Adrenal gland (tissue), 12 donors: ENCODE data around the gene TERB1. TPM values are rescaled to one million over a fixed set of nuclear protein-coding genes. Genes with fewer than 3 reads are reported as not detected.

ENCODE experiments used
- DNase-seq, 7 donors: peaks; one replicate each; pipeline ENCODE4 v3.0.0-alpha.2; 2019 to 2020
- H3K27ac ChIP-seq, 5 donors: fragments of 200-600 bp; sonication (generic) in 4 of 5; 1 replicate in 3 of 5; 2 replicates in 2 of 5; pipeline versions ENCODE4 v1.5.1 to v1.8.0; 2016 to 2020; ENCODE audit warnings: mild to moderate bottlenecking in 1 of 5
- H3K27me3 ChIP-seq: fragments of 200-600 bp; 2 replicates; pipeline ENCODE4 v1.8.0; 2021
- H3K36me3 ChIP-seq, 2 donors: fragments of 200-600 bp; replicated peaks in 1 of 2; 1 replicate in 1 of 2; 2 replicates in 1 of 2; pipeline versions ENCODE4 v1.5.1 to v1.8.0; 2018 to 2022
- H3K4me1 ChIP-seq, 2 donors: fragments of 200-600 bp; replicated peaks in 1 of 2; 1 replicate in 1 of 2; 2 replicates in 1 of 2; pipeline versions ENCODE4 v1.5.1 to v1.8.0; 2018 to 2021
- H3K4me3 ChIP-seq, 4 donors: fragments of 200-600 bp; sonication (generic) in 3 of 4; one replicate each; pipeline ENCODE4 v1.5.1; 2016 to 2018
- H3K9me3 ChIP-seq, 3 donors: fragments of 200-600 bp; sonication (generic) in 1 of 3; replicated peaks in 1 of 3; 1 replicate in 2 of 3; 2 replicates in 1 of 3; pipeline versions ENCODE4 v1.5.1 to v1.8.0; 2016 to 2021
- CTCF ChIP-seq, 6 experiments: fragments of 450-650 bp in 4 of 6; fragments of 200-600 bp in 2 of 6; sonication (generic) in 1 of 6; IDR thresholded peaks; 1 replicate in 5 of 6; 2 replicates in 1 of 6; pipeline versions ENCODE4 v1.5.1 to v1.8.0; 2016 to 2021; ENCODE audit warnings: antibody characterized with exemption in 6 of 6, mild to moderate bottlenecking in 2 of 6, moderate library complexity in 1 of 6
- POLR2A ChIP-seq, 2 donors: fragments of 450-650 bp; IDR thresholded peaks; one replicate each; pipeline ENCODE4 v1.6.1; 2017; ENCODE audit warnings: antibody characterized with exemption in 2 of 2, mild to moderate bottlenecking in 2 of 2, moderate library complexity in 1 of 2
- WGBS, 4 donors: extraction: QIAGEN DNeasy Blood & Tissue Kit in 2 of 4; methylation state at CpG; one replicate each; pipeline versions ENCODE4 v1.1.5 to v1.1.7; 2013 to 2017; 5-methylcytosine and 5-hydroxymethylcytosine counted together
- intact Hi-C, 2 donors: fragments of 100-400 bp; cut with DNase I; formaldehyde crosslinking; loops; one replicate each; pipeline versions ENCODE4 v1.14.1 to v1.15.0; 2022 to 2023
- polyA plus RNA-seq, 3 donors: library from polyadenylated mRNA; stranded (reverse); fragments of 200-250 nt in 2 of 3; fragments of 350-450 nt in 1 of 3; fragmentation: Illumina TruSeq in 1 of 3; extraction: RNeasy Lipid Tissue Mini Kit (QIAGEN cat#74804) in 1 of 3; gene quantifications; one replicate each; pipeline ENCODE4 v1.2.3, GENCODE V29; 2013 to 2014
- total RNA-seq, 9 donors: library from RNA; depleted of rRNA in 4 of 9; stranded (reverse); fragments of >200 nt in 4 of 9; fragments of 120-200 nt in 1 of 9; fragmentation: NEBNext Ultra II Directional in 1 of 9; extraction: Animal tissue kit (Norgen Biotek cat#: 25700) in 1 of 9; gene quantifications; one replicate each; pipeline versions ENCODE4 v1.1.0 to v1.2.4, GENCODE V29; 2013 to 2023
- donor health status: healthy with polysubstance abuse.
- donor health status: Bipolar disorder and iron deficiency.
- donor health status: DM: yes; HTN: yes; CAD: no.
- donor health status: DM: no; HTN: no; CAD: no.
- donor health status: DM: no; HTN: no; CAD: no.
- donor health status: DM: yes; HTN: yes; CAD: no.

Gene TERB1
- total and polyA plus RNA-seq, 12 donors: 0.06 TPM; not detected in 11

GRCh38 chr16:66843191-66843590, 41.8 kb upstream of the TERB1 start:
- TF ChIP-seq CTCF (IDR thresholded peaks at IDR 0.05) (no peak), POLR2A (IDR thresholded peaks at IDR 0.05) (no peak)
- Histone ChIP-seq H3K27ac (no peak overlapping the region), H3K4me3 (no peak overlapping the region), H3K27me3 (peaks cover 22% of the 10 kb centered on the region), H3K36me3 (no peaks in the 10 kb centered on the region), H3K4me1 (peaks cover 8 to 11% of the 10 kb centered on the region in 2 donors), H3K9me3 (no peaks in the 10 kb centered on the region)
- peak in 2 of 7 donors; percentile 2 to 29 for DNase-seq
- intact Hi-C loops: loop anchor here in 1 of 2 donors (10.0 kb wide), 1 partner anchor 118 kb away; no protein-coding TSS in a partner anchor
- 90 to 100% (median 97%) methylated on average over 2 of the region's 2 CpGs for WGBS, 4 donors

- H3K9me3 ChIP-seq: no peaks in the 10 kb centered on the region
- no peak overlapping the region for H3K27ac ChIP-seq
- DNase-seq: peak; percentile 48 to 74 (median 65)
- H3K27me3 ChIP-seq: peaks cover 22% of the 10 kb centered on the region
- TF ChIP-seq CTCF (IDR thresholded peaks at IDR 0.05): no peak
- TF ChIP-seq POLR2A (IDR thresholded peaks at IDR 0.05): no peak
- intact Hi-C loops: loop anchor here in 1 of 2 donors (10.0 kb wide), 1 partner anchor 118 kb away; no protein-coding TSS in a partner anchor
- peaks cover 8 to 11% of the 10 kb centered on the region in 2 donors for H3K4me1 ChIP-seq
- no peaks in the 10 kb centered on the region for H3K36me3 ChIP-seq
- H3K4me3 ChIP-seq: no peak overlapping the region
- WGBS, 4 donors: 41 to 59% (median 55%) methylated on average over 7 of the region's 7 CpGs
Observed at GRCh38 chr16:66842765-66843164, 41.4 kb upstream of the TERB1 start.

- Histone ChIP-seq H3K4me3 (no peak overlapping the region), H3K27me3 (peaks cover 22% of the 10 kb centered on the region), H3K9me3 (no peaks in the 10 kb centered on the region), H3K4me1 (peaks cover 8 to 11% of the 10 kb centered on the region in 2 donors), H3K27ac (no peak overlapping the region), H3K36me3 (no peaks in the 10 kb centered on the region)
- TF ChIP-seq CTCF (IDR thresholded peaks at IDR 0.05) (no peak), POLR2A (IDR thresholded peaks at IDR 0.05) (no peak)
- intact Hi-C loops: loop anchor here in 1 of 2 donors (10.0 kb wide), 1 partner anchor 117 kb away; no protein-coding TSS in a partner anchor
- 88 to 93% (median 91%) methylated on average over 4 of the region's 4 CpGs for WGBS, 4 donors
- no peak for DNase-seq
Observed at GRCh38 chr16:66841366-66841765, 40.0 kb upstream of the TERB1 start.

GRCh38 chr16:66840883-66841282, 39.5 kb upstream of the TERB1 start:
- DNase-seq: peak in 1 of 7 donors; percentile 10
- H3K4me1 ChIP-seq: peaks cover 8 to 11% of the 10 kb centered on the region in 2 donors
- intact Hi-C loops: loop anchor here in 1 of 2 donors (10.0 kb wide), 1 partner anchor 116 kb away; no protein-coding TSS in a partner anchor
- TF ChIP-seq CTCF (IDR thresholded peaks at IDR 0.05) (no peak), POLR2A (IDR thresholded peaks at IDR 0.05) (no peak)
- no peak overlapping the region for H3K27ac ChIP-seq
- peaks cover 22% of the 10 kb centered on the region for H3K27me3 ChIP-seq
- H3K4me3 ChIP-seq: no peak overlapping the region
- no peaks in the 10 kb centered on the region for H3K9me3 ChIP-seq
- H3K36me3 ChIP-seq: no peaks in the 10 kb centered on the region
- WGBS, 4 donors: 39 to 50% (median 44%) methylated on average over 3 of the region's 3 CpGs
